Subcutaneous adipose tissue (tissue), 4 donors: ENCODE measurements around the gene HDAC7. TPM values are rescaled to one million over a fixed set of nuclear protein-coding genes. Genes with fewer than 3 reads are reported as not detected.

Experiments
- total RNA-seq, 4 donors: library from RNA; depleted of rRNA; stranded (reverse); fragments of >200 nt; gene quantifications; one replicate each; pipeline ENCODE4 v1.1.0, GENCODE V29; 2016
- TF ChIP-seq, protein P1 (sequence below): fragments of 450-650 bp; IDR thresholded peaks from one replicate; pipeline ENCODE4 v1.5.1; 2016; ENCODE audit warnings: low read depth, mild to moderate bottlenecking, control low read depth, antibody characterized with exemption, moderate library complexity

HDAC7 gene
- total RNA-seq, 4 donors from 2014 or later = 25.8 to 72.9 (median 43.0) TPM

DNA sequence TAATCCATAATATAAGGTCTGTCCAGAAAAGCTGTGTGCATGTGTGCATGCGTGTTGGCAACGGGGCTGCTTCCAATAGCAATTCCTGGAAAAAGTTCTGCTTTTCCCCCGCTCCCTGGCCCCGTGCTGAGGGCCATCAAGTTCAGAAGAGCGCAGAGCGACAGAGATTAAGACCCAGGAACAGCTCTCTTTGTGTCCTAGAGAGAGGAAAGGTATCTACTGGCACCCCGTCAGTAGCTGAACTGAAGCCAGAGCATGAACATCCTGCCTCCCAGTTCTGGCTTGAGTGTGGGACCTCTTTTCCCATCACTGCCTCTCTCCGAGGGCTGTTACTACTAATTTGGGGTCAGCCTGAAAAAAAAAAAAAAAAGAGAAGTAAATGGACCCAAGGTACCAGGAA lies 15.5 kb downstream of the HDAC7 start:
- TF ChIP-seq, protein P1, sequence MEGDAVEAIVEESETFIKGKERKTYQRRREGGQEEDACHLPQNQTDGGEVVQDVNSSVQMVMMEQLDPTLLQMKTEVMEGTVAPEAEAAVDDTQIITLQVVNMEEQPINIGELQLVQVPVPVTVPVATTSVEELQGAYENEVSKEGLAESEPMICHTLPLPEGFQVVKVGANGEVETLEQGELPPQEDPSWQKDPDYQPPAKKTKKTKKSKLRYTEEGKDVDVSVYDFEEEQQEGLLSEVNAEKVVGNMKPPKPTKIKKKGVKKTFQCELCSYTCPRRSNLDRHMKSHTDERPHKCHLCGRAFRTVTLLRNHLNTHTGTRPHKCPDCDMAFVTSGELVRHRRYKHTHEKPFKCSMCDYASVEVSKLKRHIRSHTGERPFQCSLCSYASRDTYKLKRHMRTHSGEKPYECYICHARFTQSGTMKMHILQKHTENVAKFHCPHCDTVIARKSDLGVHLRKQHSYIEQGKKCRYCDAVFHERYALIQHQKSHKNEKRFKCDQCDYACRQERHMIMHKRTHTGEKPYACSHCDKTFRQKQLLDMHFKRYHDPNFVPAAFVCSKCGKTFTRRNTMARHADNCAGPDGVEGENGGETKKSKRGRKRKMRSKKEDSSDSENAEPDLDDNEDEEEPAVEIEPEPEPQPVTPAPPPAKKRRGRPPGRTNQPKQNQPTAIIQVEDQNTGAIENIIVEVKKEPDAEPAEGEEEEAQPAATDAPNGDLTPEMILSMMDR = no peak

DNA sequence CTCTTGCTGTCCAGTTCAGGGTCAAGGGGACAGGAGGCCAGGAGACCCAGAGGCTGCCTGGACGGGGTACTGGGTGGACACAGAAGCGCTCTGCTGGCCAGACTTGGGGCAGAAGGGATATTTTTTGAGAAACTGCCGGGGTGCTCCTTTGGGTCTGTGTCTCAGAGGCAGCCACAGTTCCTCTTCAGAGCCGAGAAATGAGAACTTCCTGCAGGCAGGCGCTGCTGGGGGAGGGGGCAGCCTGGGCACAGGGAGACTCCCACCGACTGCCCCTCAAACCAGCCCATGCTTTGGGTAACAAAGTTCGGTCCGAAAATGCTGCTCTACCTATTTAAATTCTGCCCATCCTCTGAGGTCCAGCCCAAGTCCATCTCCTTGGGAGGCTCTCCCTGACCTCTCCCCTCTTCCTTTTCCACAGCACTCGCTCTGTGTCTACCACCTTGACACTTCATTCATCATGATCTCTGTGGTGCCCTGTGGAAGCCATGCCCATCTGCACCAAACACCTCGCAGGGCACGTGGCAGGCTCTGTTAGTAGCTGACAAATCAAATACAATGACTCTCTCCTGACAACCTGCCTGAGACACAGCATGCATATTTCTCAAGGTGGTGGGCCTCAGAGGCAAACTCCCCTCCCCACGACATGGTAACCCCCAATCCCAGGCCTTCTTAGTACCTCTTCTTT lies 16.4 kb downstream of the HDAC7 start:
- TF ChIP-seq, protein P1 = no peak

DNA sequence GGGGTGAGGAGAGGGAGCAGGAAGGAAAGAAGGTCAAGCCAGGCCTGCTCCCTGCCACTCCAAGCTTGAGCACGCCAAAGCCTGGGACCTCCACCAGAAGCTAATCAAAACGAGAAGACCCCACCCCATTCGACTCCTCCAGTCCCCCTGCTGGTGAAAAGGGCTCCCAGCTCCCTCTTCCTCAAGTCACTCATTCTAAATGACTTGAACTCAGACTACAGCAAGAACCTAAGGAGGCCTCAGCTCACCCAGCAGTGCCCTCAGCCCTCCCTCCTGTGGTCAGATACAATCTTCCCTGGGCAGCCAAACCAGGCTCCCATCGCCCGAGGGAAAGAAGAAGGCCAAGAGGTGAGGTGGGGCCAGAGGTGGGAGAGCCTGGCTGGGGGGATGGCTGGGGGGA lies 17.4 kb downstream of the HDAC7 start:
- TF ChIP-seq, protein P1 = no peak

DNA sequence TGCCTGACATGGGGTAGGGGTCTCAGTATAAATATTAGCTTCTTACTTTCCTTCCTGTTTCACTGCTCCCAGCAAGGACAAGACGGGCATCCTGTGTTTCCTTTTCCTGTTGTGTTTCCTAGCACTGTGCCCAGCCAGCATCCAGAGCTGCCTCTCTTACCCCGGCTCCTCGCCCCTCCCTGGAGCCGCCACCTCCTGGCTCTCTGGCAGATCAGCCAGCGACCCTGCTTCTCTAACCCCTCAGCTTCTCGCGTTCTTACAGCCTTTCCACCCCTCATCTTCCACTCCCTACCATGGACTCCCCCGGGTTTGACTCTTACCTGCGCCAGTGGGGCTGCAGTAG lies 17.8 kb downstream of the HDAC7 start:
- TF ChIP-seq, protein P1 = no peak

DNA sequence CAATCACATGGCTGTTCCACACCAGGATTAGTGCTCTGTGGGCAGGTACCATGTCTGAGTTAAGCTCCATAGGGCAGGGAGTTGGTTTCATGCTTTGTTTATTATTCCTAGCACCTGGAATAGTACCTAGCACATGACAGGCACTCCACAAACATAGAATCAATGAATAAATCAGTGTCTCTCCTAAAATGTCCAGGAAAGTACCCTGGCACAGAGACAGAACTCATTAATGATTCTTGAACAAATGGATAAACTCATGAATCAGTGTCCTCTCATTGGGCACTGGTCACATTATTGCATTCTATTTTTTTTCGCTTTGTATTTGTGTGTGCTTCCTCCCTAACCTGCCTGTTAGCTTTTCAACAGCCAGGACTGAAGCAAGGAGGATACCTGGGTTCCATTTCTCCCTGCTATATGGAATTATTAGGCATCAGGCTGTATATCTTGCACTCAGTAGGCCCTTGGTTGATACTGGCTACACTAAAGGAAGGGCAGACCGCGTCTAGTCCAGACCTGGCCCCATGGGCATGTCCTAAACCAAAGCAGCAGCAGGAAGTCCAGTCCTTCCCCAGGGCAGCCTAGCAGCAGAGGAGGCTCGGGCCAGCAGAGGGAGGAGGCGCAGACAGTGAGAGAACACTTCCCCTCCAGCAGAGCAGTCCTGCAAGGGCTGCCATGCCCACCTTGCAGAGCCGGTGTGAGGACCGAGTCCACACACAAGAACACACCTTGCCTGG lies 18.4 kb downstream of the HDAC7 start:
- TF ChIP-seq, protein P1 = no peak

DNA sequence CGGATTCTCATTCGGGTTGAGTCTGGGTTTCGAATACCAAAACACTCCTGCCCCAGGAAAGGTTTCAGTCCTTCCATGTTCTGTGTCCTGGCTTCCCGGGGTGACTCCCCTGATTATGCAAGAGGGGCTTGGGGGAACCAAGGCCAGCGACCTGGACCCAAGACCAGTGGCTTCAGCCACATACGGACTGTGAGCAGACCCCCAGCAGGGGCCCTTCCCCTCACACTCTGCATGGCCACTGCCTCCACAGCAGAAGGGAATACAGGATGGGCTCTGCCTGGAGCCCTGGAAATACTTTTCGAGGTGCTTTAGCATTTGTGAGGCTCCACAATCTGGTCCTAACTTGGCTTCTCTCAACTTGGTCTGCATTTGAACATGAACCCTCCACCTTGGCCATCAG lies 19.1 kb downstream of the HDAC7 start:
- TF ChIP-seq, protein P1 = no peak

DNA sequence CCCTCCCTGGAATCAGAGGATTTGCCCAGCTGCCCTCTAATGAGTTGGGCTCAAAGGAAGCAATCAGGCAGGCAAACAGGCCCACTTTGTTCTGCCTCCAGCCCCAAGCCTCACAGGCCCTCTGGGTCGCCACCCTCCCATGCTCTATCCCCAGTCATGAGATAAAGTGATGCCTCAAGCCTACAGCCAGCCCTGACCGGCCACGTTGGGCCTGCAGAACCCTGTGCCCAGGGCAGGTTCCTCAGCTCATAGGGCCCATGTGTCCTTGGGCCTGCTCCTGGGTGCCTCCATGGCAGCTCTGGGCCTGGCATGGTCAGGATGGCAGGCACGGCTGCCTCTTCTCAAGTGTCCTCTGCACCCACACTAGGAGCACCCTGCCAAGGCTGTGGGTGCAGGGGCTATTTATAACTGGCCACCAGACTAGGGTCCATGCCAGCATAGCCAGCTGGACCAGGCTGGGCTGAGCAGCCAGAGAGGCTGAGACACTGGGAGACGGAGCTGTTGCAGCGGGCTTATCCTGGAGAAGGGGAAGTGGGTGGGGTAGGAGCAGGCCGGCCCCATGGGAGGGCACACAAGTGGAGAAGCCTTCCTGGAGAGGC lies 20.2 kb downstream of the HDAC7 start:
- TF ChIP-seq, protein P1 = no peak
